NT2/D1 (cell line): ENCODE measurements around the gene OBI1.
A peak's percentile ranks its signal among the peaks of the same experiment; 100 is the strongest.

Experiments
- DNase-seq: peaks from one replicate; pipeline ENCODE4 v3.0.0-alpha.2; 2011; ENCODE audit warnings: low read depth, low spot score
- H3K27me3 ChIP-seq: 2 replicates; pipeline ENCODE4 v1.6.0; 2011; ENCODE audit warnings: mild to moderate bottlenecking; ENCODE audit not compliant: insufficient read length, insufficient read depth
- H3K36me3 ChIP-seq: 2 replicates; pipeline ENCODE4 v1.6.1; 2011; ENCODE audit warnings: mild to moderate bottlenecking, low read length, mixed read lengths; ENCODE audit not compliant: insufficient read depth, insufficient read length
- H3K4me1 ChIP-seq: 2 replicates; pipeline ENCODE4 v1.5.1; 2011; ENCODE audit not compliant: insufficient read depth, insufficient read length
- H3K4me3 ChIP-seq: 2 replicates; pipeline ENCODE4 v1.5.1; 2011; ENCODE audit warnings: low read depth; ENCODE audit not compliant: insufficient read length
- H3K9ac ChIP-seq: 2 replicates; pipeline ENCODE4 v1.6.0; 2011; ENCODE audit warnings: low read depth; ENCODE audit not compliant: insufficient read length
- H3K9me3 ChIP-seq: 2 replicates; pipeline ENCODE4 v1.5.1; 2011; ENCODE audit warnings: mild to moderate bottlenecking, low read length; ENCODE audit not compliant: insufficient read depth
- SUZ12 ChIP-seq: IDR thresholded peaks from 2 replicates; pipeline ENCODE4 v1.6.1; 2011; ENCODE audit not compliant: insufficient read length, insufficient read depth; ENCODE audit errors: extremely low read depth
- YY1 ChIP-seq: IDR thresholded peaks from 2 replicates; pipeline ENCODE4 v1.6.1; 2011; ENCODE audit not compliant: insufficient read length, insufficient read depth
- ZNF274 ChIP-seq: IDR thresholded peaks from 2 replicates; pipeline ENCODE4 v1.6.1; 2011; ENCODE audit warnings: mild to moderate bottlenecking, low read depth, low read length

The OBI1 gene

DNA sequence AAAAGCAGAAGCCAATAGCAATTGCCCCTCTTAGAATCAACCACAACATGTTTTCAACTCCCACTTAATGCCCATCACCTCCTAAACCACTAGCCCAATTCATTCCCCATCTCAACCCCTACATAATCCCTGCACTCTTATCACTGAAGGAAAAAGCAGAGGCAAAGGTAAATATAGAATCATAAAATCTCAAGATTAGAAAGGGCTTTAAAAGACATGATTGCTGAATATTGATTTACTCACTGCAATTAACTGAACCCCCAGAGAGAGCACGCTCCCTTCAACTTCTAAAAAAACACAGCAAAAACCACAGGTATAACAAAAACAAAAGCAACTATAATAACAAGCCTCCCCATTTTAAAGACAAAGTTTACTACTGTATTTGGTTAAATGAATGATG is 40.5 kb downstream of the OBI1 start:
- DNase-seq, result no peak
- no peak for TF ChIP-seq ZNF274
- no peak for TF ChIP-seq YY1
- TF ChIP-seq SUZ12, result no peak
- H3K27me3 ChIP-seq, result peaks cover 6% of the 10 kb centered on the region
- H3K36me3 ChIP-seq, result no peaks in the 10 kb centered on the region
- no peak overlapping the region for H3K9ac ChIP-seq
- H3K9me3 ChIP-seq, result no peaks in the 10 kb centered on the region
- H3K4me3 ChIP-seq, result no peak overlapping the region
- no peaks in the 10 kb centered on the region for H3K4me1 ChIP-seq

DNA sequence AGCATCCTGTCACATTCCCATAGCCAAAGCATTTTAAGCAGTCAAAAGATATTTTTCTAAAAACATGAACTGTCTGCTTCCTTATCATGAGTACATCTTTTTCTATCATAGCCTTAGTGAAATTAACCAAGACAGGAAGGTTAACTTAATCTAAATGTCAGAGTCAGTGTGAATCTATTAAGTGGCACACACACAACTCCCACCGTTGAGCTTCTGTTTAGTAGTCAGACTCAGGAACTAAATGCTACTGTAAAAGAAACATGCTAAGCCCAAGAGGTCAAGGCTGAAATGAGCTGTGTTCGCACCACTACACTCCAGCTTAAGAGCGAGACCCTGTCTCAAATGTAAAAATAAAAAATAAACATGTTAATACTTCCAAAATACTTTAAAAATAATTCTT is 47.9 kb downstream of the OBI1 start:
- Histone ChIP-seq H3K36me3 (no peaks in the 10 kb centered on the region), H3K9ac (no peak overlapping the region), H3K4me3 (no peak overlapping the region), H3K9me3 (no peaks in the 10 kb centered on the region), H3K4me1 (peaks cover 2% of the 10 kb centered on the region), H3K27me3 (peaks cover 60% of the 10 kb centered on the region)
- no peak for TF ChIP-seq ZNF274
- TF ChIP-seq SUZ12, result no peak
- TF ChIP-seq YY1, result no peak
- DNase-seq, result no peak

DNA sequence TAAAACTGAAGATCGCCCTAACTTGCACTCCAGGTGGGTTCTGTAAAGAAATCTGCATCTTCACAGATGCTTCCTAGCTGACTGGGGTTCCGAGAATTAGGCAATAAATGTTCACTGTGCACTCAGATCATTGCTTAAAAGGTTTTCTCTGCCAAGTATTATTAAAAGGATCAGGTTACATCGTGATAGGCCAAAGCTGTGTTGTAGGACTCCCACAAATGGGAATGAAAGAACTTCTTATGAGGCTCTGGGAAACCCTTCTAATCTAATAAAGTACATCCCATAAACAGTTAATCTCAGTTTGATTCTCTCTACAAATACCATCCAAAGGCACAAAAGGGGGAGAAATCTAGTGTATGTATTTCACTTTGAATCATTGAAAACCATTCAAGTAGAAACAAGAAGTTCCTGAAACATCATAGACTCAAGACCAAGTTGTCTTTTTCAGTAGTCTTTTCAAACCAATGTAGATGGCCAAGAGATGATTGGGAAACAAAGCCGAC is 48.5 kb downstream of the OBI1 start:
- Histone ChIP-seq H3K9me3 (no peaks in the 10 kb centered on the region), H3K27me3 (peaks cover 66% of the 10 kb centered on the region), H3K36me3 (no peaks in the 10 kb centered on the region), H3K9ac (no peak overlapping the region), H3K4me3 (no peak overlapping the region), H3K4me1 (peaks cover 2% of the 10 kb centered on the region)
- DNase-seq, result no peak
- no peak for TF ChIP-seq SUZ12
- no peak for TF ChIP-seq YY1
- TF ChIP-seq ZNF274, result no peak

DNA sequence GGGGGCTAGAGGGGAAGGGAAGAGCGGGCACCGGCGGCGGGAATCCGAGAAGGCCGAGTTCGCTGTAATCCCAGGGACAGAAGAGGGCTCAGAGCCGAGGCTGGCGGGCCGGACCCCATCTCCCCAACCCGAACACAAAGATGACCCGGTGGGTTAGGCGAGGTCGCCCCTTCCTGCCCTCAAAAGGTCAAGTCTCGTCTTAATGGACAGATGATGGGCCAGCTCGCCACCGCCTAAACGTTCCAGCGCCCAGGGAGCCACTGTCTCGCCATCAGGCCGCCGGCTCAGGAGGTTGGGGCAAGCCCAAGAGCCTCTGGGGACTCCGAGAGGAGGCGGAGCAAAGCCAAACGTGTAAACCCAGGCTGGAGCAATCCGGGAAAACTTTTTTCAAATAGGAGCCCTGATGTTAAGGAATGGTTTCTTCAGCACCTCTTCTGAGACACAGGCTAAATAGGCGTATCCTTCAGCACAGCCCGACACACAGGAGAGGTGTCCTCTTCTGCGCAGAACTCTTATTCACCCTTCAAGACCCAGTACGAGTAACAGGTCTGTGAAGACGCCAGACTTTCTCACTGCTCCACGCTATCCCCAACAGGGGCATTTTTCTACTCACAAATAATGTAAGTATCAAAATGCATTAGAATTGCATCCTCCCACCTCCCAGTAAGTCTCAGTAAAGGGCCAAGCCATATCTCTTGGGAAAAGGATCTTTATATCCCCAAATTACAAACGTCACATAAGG is 49.3 kb downstream of the OBI1 start:
- H3K9ac ChIP-seq, result no peak overlapping the region
- no peaks in the 10 kb centered on the region for H3K9me3 ChIP-seq
- peak overlapping the region; percentile 36 for H3K4me3 ChIP-seq
- no peaks in the 10 kb centered on the region for H3K36me3 ChIP-seq
- no peak for TF ChIP-seq YY1
- TF ChIP-seq SUZ12, result no peak
- H3K4me1 ChIP-seq, result peaks cover 4% of the 10 kb centered on the region
- DNase-seq, result no peak
- H3K27me3 ChIP-seq, result peaks cover 74% of the 10 kb centered on the region

DNA sequence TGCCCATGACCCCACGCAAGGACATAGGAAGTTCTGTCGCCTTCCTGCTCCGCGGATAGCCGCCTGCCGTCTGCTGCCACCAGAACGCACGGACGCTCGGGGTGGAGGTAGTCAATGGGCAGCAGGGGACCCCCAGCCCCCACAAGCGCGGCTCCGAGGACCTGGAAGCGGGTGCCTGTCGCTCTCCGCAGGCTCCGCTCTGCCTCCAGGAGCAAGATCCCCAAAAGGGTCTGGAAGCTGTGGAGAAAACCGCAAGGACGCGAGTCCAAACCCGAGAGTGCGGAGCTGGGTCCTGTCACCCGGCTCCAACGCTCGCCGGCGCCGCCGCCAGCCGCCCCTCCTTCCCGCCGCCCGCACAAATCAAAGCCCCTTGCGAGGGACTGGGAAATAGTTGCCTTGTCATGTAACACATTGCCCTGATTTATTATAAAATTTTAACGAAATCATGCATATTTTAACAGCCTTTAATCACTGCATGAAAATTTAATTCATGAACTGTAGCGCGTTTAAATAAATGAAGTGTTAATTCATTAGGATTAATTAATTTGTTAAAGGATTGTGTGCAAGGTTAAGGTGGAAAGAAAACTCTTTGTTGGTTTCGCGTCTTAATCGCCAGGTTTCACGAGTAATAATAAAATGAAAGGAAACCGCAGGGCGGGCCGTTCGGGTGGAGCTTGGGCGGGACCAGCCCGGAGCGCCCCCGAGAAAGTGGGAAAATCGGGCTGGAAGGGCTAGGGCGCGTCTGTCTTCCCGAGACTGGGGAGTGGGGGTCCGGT is 50.1 kb downstream of the OBI1 start:
- Histone ChIP-seq H3K4me1 (peaks cover 4% of the 10 kb centered on the region), H3K27me3 (peaks cover 81% of the 10 kb centered on the region), H3K9me3 (no peaks in the 10 kb centered on the region), H3K4me3 (peak overlapping the region; percentile 36), H3K36me3 (no peaks in the 10 kb centered on the region), H3K9ac (no peak overlapping the region)
- DNase-seq, result no peak
- no peak for TF ChIP-seq YY1
- no peak for TF ChIP-seq ZNF274
- no peak for TF ChIP-seq SUZ12

DNA sequence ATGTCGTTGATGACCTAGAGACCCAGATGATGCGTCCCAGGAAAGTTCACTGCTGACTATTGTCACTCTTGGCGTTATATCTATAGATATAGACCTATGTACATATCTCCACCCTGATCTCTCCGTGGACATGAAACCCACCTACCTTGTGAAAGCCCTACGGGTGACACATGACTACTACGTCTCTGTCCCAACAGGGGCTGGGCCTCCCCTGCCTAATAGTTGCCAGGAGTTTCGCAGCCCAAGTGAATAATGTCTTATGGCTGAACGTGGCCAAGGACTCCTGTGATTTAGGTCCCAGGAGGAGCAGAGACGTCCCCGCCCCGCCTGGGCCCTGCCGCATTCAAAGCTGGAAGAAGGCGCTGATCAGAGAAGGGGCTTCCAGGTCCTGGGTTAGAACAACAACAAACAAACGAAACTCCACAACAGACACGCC is 50.7 kb downstream of the OBI1 start:
- Histone ChIP-seq H3K36me3 (no peaks in the 10 kb centered on the region), H3K9me3 (no peaks in the 10 kb centered on the region), H3K27me3 (peaks cover 88% of the 10 kb centered on the region), H3K9ac (no peak overlapping the region), H3K4me3 (peak overlapping the region; percentile 18), H3K4me1 (peaks cover 4% of the 10 kb centered on the region)
- no peak for DNase-seq
- no peak for TF ChIP-seq ZNF274
- no peak for TF ChIP-seq SUZ12
- no peak for TF ChIP-seq YY1

DNA sequence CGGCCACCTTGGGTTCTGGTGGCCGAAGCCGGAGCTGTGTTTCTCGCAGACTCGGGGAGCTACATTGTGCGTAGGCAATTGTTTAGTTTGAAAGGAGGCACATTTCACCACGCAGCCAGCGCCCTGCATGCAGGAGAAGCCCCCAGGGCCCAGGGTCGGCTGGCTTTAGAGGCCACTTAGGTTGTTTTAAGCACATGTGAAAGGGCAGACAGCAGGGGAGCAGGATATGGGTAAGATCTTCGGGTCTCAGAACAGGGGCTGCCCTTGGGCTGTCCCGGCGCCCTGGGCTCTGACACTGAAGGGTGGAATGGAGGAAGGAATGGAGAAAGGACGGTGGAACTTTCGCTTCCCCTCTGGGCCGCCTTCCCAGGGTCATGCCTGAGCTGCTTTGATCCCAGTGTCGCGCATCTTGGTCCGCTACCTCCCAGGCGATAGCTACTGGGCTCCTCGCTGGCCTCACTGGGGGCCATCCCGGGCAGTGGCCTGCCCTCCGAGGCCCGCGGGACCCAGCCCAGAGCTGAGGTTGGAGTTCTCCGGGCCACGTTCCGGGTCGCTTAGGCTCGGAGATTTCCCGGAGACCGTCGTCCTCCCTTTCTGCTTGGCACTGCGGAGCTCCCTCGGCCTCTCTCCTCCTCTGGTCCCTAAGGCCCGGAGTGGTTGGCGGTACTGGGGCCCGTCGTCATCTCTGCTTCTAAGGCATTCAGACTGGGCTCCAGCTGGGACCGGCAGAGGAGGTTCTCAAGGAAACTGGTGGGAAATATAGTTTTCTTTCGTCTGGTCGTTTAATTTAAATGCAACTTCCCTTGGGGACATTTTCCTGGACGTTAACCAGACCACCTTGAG is 51.3 kb downstream of the OBI1 start:
- Histone ChIP-seq H3K4me1 (peaks cover 5% of the 10 kb centered on the region), H3K27me3 (peaks cover 94% of the 10 kb centered on the region), H3K9me3 (no peaks in the 10 kb centered on the region), H3K36me3 (no peaks in the 10 kb centered on the region), H3K4me3 (peak overlapping the region; percentile 18), H3K9ac (no peak overlapping the region)
- TF ChIP-seq ZNF274, result no peak
- no peak for TF ChIP-seq YY1
- TF ChIP-seq SUZ12, result peak; percentile 43
- no peak for DNase-seq
